PFSK-1 (cell line): ENCODE data around the gene VWA2. TPM values are rescaled to one million over a fixed set of nuclear protein-coding genes. Genes with fewer than 3 reads are reported as not detected.

ENCODE experiments used
- FOXP2 ChIP-seq: optimal IDR thresholded peaks from 2 replicates; pipeline ENCODE3; 2011; ENCODE audit warnings: borderline replicate concordance, control low read depth, inconsistent platforms; ENCODE audit not compliant: insufficient read depth; ENCODE audit errors: extremely low read length, extremely low read depth
- POLR2AphosphoS5 ChIP-seq: IDR thresholded peaks from 2 replicates; pipeline ENCODE4 v1.6.1; 2012; ENCODE audit warnings: low read depth, mild to moderate bottlenecking, control low read depth, low read length, moderate library complexity
- REST ChIP-seq, 2 experiments: IDR thresholded peaks; 2 replicates each; pipeline versions ENCODE4 v1.6.1 to v1.8.0; 2011 to 2012; ENCODE audit warnings: low read depth in 2 of 2, low read length in 2 of 2, control low read depth in 1 of 2, inconsistent platforms in 1 of 2, mild to moderate bottlenecking in 1 of 2, moderate library complexity in 1 of 2; ENCODE audit not compliant: insufficient read depth in 1 of 2
- SIN3A ChIP-seq: IDR thresholded peaks from 2 replicates; pipeline ENCODE4 v1.6.1; 2012; ENCODE audit warnings: mild to moderate bottlenecking, low read length, moderate library complexity, borderline replicate concordance; ENCODE audit not compliant: insufficient read depth
- TAF1 ChIP-seq: IDR thresholded peaks from 2 replicates; pipeline ENCODE4 v1.6.1; 2012; ENCODE audit warnings: low read length, control low read depth, borderline replicate concordance; ENCODE audit not compliant: insufficient read depth
- polyA plus RNA-seq: library from polyadenylated mRNA; unstranded; fragments of >200 nt; gene quantifications from one replicate; pipeline ENCODE4 v1.2.1, GENCODE V29; 2012; ENCODE audit warnings: low read depth, missing spikeins; ENCODE audit not compliant: insufficient read length

The VWA2 gene
- polyA plus RNA-seq: not detected

DNA sequence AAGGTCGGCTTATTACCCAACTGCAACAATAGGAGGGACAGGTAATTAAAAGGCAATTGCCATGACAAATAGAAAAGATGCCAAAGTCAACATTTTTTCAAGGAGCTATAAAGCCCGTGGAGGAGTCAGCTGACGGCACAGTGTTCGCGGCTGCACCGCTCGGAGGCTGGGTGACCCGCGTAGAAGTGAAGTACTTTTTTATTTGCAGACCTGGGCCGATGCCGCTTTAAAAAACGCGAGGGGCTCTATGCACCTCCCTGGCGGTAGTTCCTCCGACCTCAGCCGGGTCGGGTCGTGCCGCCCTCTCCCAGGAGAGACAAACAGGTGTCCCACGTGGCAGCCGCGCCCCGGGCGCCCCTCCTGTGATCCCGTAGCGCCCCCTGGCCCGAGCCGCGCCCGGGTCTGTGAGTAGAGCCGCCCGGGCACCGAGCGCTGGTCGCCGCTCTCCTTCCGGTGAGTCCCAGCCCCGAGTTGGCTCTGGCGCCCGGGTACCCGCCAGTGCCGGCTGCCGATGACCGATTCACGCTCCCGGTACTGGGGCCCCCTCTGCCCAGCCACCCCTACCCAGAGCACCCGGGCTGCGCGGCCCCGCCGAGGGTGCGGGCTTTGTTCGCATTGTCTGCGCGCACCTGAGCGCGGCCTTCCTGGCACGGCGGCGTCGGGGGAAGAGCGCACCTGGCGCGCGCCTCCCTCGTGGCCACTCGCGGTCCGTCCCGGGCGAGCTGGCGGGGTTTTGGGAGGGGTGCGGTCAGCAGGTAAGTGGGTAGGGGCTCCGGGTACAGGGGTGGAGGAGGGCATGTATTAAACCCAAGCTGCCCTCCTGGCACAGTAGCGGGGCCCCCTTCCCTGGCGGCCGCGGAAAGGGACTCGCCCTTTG, at the start of gene VWA2:
TSS of gene VWA2 (plus strand) at position 138 of the 877 bp plus-strand sequence. CDS start 9,460 bp downstream, outside the sequence.
- TF ChIP-seq TAF1 (no peak), REST (IDR thresholded peaks at IDR 0.05; ENCODE audit: insufficient read depth in 1 of 2, low read depth in 2 of 2, low read length in 2 of 2) (no peak), POLR2AphosphoS5 (no peak), FOXP2 (no peak), SIN3A (no peak)

DNA sequence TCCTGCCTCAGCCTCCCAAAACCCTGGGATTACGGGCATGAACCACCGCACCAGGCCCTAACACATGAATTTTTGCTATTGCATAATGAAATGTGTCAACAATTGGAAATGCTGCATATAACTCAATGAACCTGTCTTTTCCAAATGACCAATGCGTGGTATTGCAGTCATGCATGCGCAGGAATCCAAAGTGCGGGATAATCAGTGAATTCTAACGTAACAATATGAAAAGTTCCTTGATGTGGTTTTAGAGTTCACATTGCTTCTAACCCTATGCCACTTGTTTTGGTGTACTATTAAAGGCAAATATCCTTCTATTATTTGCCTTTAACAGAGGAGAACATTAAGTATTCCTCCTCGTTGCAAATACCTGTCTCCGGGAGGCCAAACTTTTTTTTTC, 49.4 kb upstream of the VWA2 start:
- TF ChIP-seq POLR2AphosphoS5: no peak
- no peak for TF ChIP-seq FOXP2
- TF ChIP-seq TAF1: no peak
- TF ChIP-seq SIN3A: no peak
- no peak for TF ChIP-seq REST (IDR thresholded peaks at IDR 0.05; ENCODE audit: insufficient read depth in 1 of 2, low read depth in 2 of 2, low read length in 2 of 2)

- no peak for TF ChIP-seq SIN3A
- no peak for TF ChIP-seq TAF1
- no peak for TF ChIP-seq FOXP2
- no peak for TF ChIP-seq POLR2AphosphoS5
- TF ChIP-seq REST (IDR thresholded peaks at IDR 0.05; ENCODE audit: insufficient read depth in 1 of 2, low read depth in 2 of 2, low read length in 2 of 2): no peak
Observed at GRCh38 chr10:114195079-114195478, 44.0 kb upstream of the VWA2 start.

GRCh38 chr10:114199239-114199638, 39.8 kb upstream of the VWA2 start:
- TF ChIP-seq POLR2AphosphoS5 (no peak), FOXP2 (no peak), REST (IDR thresholded peaks at IDR 0.05; ENCODE audit: insufficient read depth in 1 of 2, low read depth in 2 of 2, low read length in 2 of 2) (no peak), SIN3A (no peak), TAF1 (no peak)
